Neural cell (in vitro differentiated cells): Measurements from ENCODE around the gene ADGRD1.

Experiments
- EZH2 ChIP-seq: fragments of 200-600, 300-800 bp; shearing (Covaris generic), sonication (generic); IDR thresholded peaks from 2 replicates; pipeline ENCODE4 v1.6.1; 2014; ENCODE audit warnings: antibody characterized with exemption, low read length, borderline replicate concordance, mild to moderate bottlenecking; ENCODE audit not compliant: insufficient read depth, poor library complexity, severe bottlenecking
- REST ChIP-seq: IDR thresholded peaks from 2 replicates; pipeline ENCODE4 v1.6.1; 2012; ENCODE audit warnings: borderline replicate concordance
- TF ChIP-seq, protein P1 (sequence below): fragments of 450-650 bp; IDR thresholded peaks from 2 replicates; pipeline ENCODE4 v1.5.1; 2014; ENCODE audit warnings: antibody characterized with exemption, mild to moderate bottlenecking, moderate library complexity; ENCODE audit not compliant: poor library complexity, severe bottlenecking

- TF ChIP-seq, protein P1, sequence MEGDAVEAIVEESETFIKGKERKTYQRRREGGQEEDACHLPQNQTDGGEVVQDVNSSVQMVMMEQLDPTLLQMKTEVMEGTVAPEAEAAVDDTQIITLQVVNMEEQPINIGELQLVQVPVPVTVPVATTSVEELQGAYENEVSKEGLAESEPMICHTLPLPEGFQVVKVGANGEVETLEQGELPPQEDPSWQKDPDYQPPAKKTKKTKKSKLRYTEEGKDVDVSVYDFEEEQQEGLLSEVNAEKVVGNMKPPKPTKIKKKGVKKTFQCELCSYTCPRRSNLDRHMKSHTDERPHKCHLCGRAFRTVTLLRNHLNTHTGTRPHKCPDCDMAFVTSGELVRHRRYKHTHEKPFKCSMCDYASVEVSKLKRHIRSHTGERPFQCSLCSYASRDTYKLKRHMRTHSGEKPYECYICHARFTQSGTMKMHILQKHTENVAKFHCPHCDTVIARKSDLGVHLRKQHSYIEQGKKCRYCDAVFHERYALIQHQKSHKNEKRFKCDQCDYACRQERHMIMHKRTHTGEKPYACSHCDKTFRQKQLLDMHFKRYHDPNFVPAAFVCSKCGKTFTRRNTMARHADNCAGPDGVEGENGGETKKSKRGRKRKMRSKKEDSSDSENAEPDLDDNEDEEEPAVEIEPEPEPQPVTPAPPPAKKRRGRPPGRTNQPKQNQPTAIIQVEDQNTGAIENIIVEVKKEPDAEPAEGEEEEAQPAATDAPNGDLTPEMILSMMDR: no peak
- TF ChIP-seq EZH2: no peak
- TF ChIP-seq REST: no peak
These were observed 112.1 kb downstream of the ADGRD1 start for GRCh38 chr12:131065801-131066200.
